Measurements from ENCODE around the gene RELN. TPM values are rescaled to one million over a fixed set of nuclear protein-coding genes. Genes with fewer than 3 reads are reported as not detected.

The RELN gene
- total RNA-seq, 2 donors from 2014 or later, result 1.1 to 1.4 TPM

GRCh38 chr7:104012835-104013234 is 23.4 kb upstream of the RELN start:
- no peak overlapping the region for H3K27ac ChIP-seq
- H3K9ac ChIP-seq (ENCODE audit: low read depth in 2 of 2, low read length in 2 of 2), result no peak overlapping the region
- H3K4me1 ChIP-seq, result no peaks in the 10 kb centered on the region
- no peaks in the 10 kb centered on the region for H3K27me3 ChIP-seq
- DNase-seq, result no peak
- H3K36me3 ChIP-seq, result no peaks in the 10 kb centered on the region
- H3K4me3 ChIP-seq, result no peak overlapping the region
- intact Hi-C loops (cut with DNase I), result no loop called here
- TF ChIP-seq CTCF (IDR thresholded peaks at IDR 0.05), result no peak
- H3K9me3 ChIP-seq, result no peaks in the 10 kb centered on the region

GRCh38 chr7:104011829-104012228 is 22.4 kb upstream of the RELN start:
- H3K27me3 ChIP-seq, result no peaks in the 10 kb centered on the region
- no peaks in the 10 kb centered on the region for H3K36me3 ChIP-seq
- H3K27ac ChIP-seq, result no peak overlapping the region
- no peak overlapping the region for H3K9ac ChIP-seq (ENCODE audit: low read depth in 2 of 2, low read length in 2 of 2)
- DNase-seq, result no peak
- intact Hi-C loops (cut with DNase I), result no loop called here
- H3K4me3 ChIP-seq, result no peak overlapping the region
- TF ChIP-seq CTCF (IDR thresholded peaks at IDR 0.05), result no peak
- H3K4me1 ChIP-seq, result no peaks in the 10 kb centered on the region
- H3K9me3 ChIP-seq, result no peaks in the 10 kb centered on the region

GRCh38 chr7:104010052-104010909 is 20.8 kb upstream of the RELN start:
- H3K36me3 ChIP-seq, result no peaks in the 10 kb centered on the region
- DNase-seq, result no peak
- no peaks in the 10 kb centered on the region for H3K9me3 ChIP-seq
- no peaks in the 10 kb centered on the region for H3K27me3 ChIP-seq
- intact Hi-C loops (cut with DNase I), result no loop called here
- H3K27ac ChIP-seq, result no peak overlapping the region
- no peak overlapping the region for H3K9ac ChIP-seq (ENCODE audit: low read depth in 2 of 2, low read length in 2 of 2)
- H3K4me1 ChIP-seq, result no peaks in the 10 kb centered on the region
- no peak for TF ChIP-seq CTCF (IDR thresholded peaks at IDR 0.05)
- no peak overlapping the region for H3K4me3 ChIP-seq

- Histone ChIP-seq H3K27me3 (no peaks in the 10 kb centered on the region), H3K27ac (no peak overlapping the region), H3K9ac (ENCODE audit: low read depth in 2 of 2, low read length in 2 of 2) (no peak overlapping the region), H3K36me3 (no peaks in the 10 kb centered on the region), H3K4me1 (no peaks in the 10 kb centered on the region), H3K4me3 (no peak overlapping the region), H3K9me3 (no peaks in the 10 kb centered on the region)
- TF ChIP-seq CTCF (IDR thresholded peaks at IDR 0.05), result no peak
- intact Hi-C loops (cut with DNase I), result no loop called here
- DNase-seq, result no peak
These were observed 18.6 kb upstream of the RELN start for GRCh38 chr7:104008107-104008506.

- H3K27me3 ChIP-seq, result no peaks in the 10 kb centered on the region
- no peaks in the 10 kb centered on the region for H3K9me3 ChIP-seq
- intact Hi-C loops (cut with DNase I), result no loop called here
- DNase-seq, result no peak
- H3K36me3 ChIP-seq, result no peaks in the 10 kb centered on the region
- H3K9ac ChIP-seq (ENCODE audit: low read depth in 2 of 2, low read length in 2 of 2), result no peak overlapping the region
- TF ChIP-seq CTCF (IDR thresholded peaks at IDR 0.05), result no peak
- H3K4me3 ChIP-seq, result no peak overlapping the region
- no peak overlapping the region for H3K27ac ChIP-seq
- H3K4me1 ChIP-seq, result no peaks in the 10 kb centered on the region
These were observed 18.2 kb upstream of the RELN start for GRCh38 chr7:104007614-104008013.
